Esophagus muscularis mucosa (tissue), 4 donors: ENCODE measurements around the gene STRC.
"Not testable (repeated sequence)": the region's sequence is repeated elsewhere in the genome, so short reads cannot be mapped to it uniquely, and the experiment has no call there.

Experiments
- EP300 ChIP-seq: sonication (generic); formaldehyde crosslinking; IDR thresholded peaks from one replicate; pipeline ENCODE4 v1.6.1; 2017; ENCODE audit warnings: antibody characterized with exemption
- POLR2A ChIP-seq: fragments of 450-650 bp; IDR thresholded peaks from one replicate; pipeline ENCODE4 v1.6.1; 2017; ENCODE audit warnings: antibody characterized with exemption, moderate library complexity, mild to moderate bottlenecking, low read depth
- POLR2AphosphoS5 ChIP-seq, 2 donors: sonication (generic); formaldehyde crosslinking; IDR thresholded peaks; one replicate each; pipeline ENCODE4 v1.6.1; 2017; ENCODE audit warnings: antibody characterized with exemption in 2 of 2
- TF ChIP-seq, protein P1 (sequence below), 3 experiments: fragments of 200-600 bp in 2 of 3; fragments of 450-650 bp in 1 of 3; sonication (generic) in 2 of 3; IDR thresholded peaks; one replicate each; pipeline ENCODE4 v1.5.1; 2017 to 2019; ENCODE audit warnings: antibody characterized with exemption in 3 of 3, mild to moderate bottlenecking in 2 of 3, moderate library complexity in 1 of 3

DNA sequence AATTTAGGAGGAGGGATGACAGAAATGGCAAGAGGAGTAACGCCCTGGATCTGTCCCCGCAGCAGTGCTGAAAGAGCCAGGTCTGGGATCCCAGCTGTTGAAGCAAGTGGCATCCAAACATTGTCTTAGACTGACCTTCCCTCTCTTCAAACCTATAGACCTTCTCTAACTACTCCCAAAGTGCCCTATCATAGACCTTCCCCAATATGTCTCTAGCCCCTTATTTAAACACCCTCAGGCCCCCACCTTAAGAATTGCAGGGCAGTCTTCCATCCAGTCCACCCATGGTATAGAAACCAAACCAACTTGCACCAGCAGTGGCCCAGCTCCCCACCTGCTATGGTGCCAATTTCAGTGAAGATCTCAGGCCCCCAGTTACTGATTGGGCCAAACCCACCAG is 18.4 kb downstream of the STRC start:
- TF ChIP-seq, protein P1, sequence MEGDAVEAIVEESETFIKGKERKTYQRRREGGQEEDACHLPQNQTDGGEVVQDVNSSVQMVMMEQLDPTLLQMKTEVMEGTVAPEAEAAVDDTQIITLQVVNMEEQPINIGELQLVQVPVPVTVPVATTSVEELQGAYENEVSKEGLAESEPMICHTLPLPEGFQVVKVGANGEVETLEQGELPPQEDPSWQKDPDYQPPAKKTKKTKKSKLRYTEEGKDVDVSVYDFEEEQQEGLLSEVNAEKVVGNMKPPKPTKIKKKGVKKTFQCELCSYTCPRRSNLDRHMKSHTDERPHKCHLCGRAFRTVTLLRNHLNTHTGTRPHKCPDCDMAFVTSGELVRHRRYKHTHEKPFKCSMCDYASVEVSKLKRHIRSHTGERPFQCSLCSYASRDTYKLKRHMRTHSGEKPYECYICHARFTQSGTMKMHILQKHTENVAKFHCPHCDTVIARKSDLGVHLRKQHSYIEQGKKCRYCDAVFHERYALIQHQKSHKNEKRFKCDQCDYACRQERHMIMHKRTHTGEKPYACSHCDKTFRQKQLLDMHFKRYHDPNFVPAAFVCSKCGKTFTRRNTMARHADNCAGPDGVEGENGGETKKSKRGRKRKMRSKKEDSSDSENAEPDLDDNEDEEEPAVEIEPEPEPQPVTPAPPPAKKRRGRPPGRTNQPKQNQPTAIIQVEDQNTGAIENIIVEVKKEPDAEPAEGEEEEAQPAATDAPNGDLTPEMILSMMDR (IDR thresholded peaks at IDR 0.05): not testable (repeated sequence)
- TF ChIP-seq POLR2A; POLR2AphosphoS5 (IDR thresholded peaks at IDR 0.05); EP300: not testable (repeated sequence)
